Activated CD8-positive, alpha-beta memory T cell treated with anti-CD3 and anti-CD28 coated beads, Interleukin-2, amount 50 U/mL, for 24 hours (primary cell): ENCODE results near the gene PNMA8A.
A peak's percentile ranks its signal among the peaks of the same experiment; 100 is the strongest.

Experiments
- DNase-seq: peaks from one replicate; pipeline ENCODE4 v3.0.0-alpha.2; 2020; ENCODE audit errors: extremely low read depth

Gene PNMA8A

GRCh38 chr19:46492841-46493235 lies 21.5 kb upstream of the PNMA8A start:
- DNase-seq = no peak

- DNase-seq = no peak
Measured at GRCh38 chr19:46491975-46492682, 20.8 kb upstream of the PNMA8A start.

DNA sequence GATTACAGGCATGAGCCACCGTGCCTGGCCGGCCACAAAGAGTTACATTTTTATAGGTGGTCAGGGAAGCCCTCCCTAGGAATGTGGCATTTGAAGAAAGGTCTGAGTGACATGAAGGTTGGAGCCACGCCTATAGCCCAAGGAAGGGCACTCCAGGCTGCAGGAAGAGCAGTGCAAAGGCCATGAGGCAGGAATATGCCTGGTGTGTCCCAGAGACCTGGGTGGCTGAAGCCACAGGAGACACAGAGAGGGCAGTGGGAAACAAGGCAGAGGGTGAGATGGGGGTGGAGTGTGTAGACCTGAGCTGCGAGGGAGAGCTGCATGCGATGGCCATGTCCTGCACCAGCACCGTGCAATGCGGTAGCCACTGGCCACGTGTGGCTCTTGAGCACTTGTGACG lies 19.4 kb upstream of the PNMA8A start:
- no peak for DNase-seq

DNA sequence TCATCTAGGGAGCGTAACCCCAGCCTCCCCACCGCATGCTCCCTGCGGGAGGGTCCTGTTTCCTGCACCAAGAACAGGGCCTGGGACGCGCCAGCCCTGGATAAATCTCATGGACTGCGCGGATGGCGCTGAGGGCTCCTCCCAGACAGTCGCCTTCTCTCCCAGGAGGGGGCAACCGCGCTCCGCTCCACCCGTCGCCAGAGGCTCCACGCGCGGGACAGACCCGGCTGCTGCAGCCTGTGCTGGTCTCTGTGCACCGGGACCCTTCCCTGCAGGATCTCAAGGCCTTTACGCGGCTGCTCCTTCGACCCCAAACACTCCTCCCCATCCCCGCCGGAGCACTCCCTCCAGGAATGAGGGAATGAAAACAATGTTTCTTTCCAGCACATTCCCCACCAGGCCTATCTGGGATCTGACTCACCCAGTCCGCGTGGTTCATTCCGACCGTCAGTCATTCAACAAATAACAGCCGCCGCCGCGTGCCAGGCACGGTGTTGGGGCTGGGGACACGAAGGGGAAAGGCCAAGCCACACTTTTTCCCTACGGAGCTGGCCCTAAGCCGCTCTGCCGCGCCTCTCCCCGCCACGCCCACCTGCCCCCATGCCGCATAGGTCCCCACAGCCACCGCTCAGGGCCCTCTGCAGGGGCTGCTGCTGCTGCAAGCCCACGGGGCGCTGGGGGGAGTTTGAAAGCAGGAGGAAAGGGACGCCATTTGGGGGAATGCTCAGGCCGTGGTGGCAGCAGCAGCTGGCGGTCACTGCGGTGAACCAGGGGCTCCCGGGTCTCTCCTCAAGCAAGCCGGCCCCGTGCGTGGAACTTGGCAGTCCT lies 18.3 kb upstream of the PNMA8A start:
- no peak for DNase-seq

- no peak for DNase-seq
Measured at GRCh38 chr19:46488551-46488950, 17.2 kb upstream of the PNMA8A start.

- DNase-seq = peak; percentile 56
Measured at GRCh38 chr19:46487802-46488445, 16.6 kb upstream of the PNMA8A start.

DNA sequence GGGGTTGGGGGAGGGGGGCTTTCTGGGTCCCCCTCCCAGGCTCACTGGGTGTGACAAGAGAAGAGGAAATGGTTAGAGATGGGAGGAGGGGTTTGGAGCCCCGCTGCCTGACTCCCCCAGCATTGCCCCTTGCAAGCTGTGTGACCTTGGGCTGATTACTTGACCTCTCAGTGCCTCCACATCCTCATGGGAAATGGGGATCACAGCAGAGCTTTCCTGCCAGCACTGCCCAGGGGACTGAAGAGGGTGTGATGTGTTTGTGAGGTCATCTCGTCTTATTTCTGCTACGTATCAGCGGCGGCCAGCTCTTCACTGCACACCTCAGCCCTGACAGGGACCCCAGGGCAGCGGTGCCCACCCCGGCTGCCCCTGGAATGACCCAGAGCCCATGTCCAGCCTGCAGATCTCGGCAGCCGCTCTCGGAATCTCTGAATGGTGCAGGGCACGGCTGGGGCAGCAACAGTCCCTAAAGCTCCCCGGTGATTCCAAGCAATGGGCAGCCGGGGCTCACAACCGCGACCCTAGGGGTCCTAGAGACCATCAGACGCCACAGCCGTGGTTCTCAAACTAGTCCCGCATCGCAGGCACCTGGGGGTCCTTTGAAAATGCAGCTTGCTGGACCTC lies 15.9 kb upstream of the PNMA8A start:
- no peak for DNase-seq

DNA sequence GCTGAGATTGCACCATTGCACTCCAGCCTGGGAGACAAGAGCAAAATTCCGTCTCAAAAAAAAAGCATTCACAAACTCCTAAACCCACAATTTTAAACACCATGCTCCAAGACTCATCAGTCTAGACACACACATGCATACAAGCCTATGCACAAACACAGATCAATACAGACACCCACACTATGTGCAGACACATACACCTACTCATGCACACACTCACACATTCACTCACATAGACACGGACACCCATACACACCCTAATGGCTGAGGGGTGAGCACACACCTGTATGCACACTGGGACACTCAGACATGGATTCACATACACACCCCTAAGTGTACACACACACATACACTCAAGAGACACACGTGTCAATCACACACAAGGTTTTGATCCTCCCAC lies 15.0 kb upstream of the PNMA8A start:
- DNase-seq = no peak

GRCh38 chr19:46484656-46485055 lies 13.3 kb upstream of the PNMA8A start:
- DNase-seq = no peak

- DNase-seq = no peak
Measured at GRCh38 chr19:46482631-46483030, 11.3 kb upstream of the PNMA8A start.

DNA sequence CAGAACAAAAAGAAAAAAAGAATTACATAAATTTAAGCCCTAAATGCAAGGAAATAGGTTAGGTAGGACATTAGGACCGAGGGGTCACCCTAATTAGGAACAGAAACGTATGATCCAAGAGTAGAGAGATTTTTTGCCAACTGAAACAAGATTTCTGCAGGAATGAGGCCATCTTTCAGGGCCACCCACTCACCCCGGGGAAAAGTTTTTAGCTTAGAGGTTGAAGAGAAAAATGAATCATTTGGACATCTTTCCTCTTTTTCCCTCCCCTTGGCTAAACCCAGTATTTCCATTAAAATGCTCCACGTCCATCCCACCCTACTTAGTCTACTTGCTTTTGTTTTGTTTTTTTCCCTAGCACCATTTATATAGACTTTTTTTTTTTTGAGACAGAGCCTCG lies 10.6 kb upstream of the PNMA8A start:
- no peak for DNase-seq

DNA sequence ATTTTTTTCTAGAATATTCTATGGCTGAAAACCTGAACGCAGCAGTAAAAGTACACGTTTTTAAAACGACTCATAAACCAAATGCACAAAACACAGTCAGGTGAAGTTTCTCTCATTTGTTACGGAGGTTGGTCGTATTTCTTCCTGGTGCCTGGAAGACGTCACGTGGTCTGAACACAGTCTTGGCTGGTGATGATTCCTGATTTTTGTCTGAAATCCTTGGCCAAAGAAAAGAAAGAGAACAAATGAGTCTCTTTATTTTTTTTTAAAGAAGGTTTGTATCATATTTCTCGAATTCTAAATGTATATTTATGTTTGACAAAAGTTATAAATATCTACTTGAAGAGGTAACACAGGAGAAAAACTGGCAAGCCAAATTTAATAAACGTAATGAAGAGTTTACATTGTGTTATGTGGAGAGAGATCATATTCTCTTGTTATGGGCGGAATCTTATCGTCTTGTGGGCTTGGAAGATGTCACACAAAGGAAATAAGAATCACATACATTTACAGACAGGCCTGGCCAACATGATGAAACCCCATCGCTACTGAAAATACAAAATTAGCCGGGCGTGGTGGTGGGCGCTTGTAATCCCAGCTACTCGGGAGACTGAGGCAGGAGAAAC lies 10.0 kb upstream of the PNMA8A start:
- no peak for DNase-seq

DNA sequence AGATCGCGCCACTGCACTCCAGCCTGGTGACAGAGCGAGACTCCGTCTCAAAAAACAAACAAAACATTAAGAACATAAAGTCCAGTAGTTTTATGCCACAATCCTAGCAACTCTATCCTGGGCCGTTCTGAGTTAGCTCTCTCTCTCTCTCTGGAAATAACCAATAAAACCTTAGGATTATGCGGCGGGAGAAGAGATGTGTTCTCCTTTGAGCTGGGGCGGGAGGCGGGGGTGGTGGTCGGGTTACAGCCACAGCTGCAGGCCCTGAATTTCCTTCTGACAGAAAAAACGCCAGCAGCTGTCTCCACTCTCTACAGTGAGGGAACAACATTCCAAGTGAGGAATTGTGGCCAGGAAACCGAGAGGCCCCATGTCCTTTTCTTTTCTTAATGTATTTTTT lies 9.1 kb upstream of the PNMA8A start:
- DNase-seq = no peak

- DNase-seq = no peak
Measured at GRCh38 chr19:46478356-46478986, 7.1 kb upstream of the PNMA8A start.

GRCh38 chr19:46475986-46476385 lies 4.6 kb upstream of the PNMA8A start:
- no peak for DNase-seq

- DNase-seq = no peak
Measured at GRCh38 chr19:46474211-46474610, 2.8 kb upstream of the PNMA8A start.

DNA sequence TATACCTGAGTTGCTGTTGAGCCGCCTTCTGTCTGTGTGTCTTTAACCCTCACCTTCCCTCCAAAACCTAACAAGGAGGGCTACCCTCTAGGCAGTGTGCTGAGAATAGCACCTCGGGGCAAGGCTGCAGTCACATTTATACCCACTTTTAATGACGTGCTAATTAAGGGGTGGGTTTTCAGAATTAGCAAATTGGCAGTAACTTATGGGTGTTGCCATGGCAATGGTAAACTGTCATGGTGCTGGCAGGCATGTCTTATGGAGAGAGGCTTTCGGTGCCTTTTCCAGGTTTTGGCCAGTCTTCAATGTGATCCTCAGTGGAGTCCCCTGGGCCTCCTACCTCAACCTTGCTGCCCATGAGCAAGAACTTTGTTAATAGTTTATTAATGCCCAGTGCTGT lies 1.2 kb upstream of the PNMA8A start:
- no peak for DNase-seq

GRCh38 chr19:46471811-46472543 lies 614 bp upstream of the PNMA8A start:
- no peak for DNase-seq

DNA sequence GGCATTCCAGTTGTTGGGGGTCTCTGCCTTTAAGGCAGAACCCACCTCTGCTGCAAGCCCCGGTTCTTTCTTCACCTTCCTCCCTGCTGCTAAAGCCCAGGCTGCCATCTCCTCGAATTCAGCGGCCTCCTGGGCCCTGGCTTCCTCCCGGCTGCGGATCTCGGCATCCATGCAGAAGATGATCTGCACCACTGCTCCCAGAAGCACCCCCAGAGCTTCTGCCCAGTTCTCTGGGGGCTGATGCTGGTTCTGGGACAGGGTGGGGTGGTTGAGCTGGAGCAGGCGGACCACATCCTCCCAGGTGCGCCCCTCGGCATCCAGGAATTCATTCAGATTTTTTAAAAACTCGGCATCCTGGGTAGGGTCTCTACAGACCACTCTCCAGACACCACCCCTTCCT lies 987 bp downstream of the PNMA8A start:
- no peak for DNase-seq

GRCh38 chr19:46469541-46470185 lies 1.7 kb downstream of the PNMA8A start:
- no peak for DNase-seq
